Measurements from ENCODE around the gene FES. TPM values are rescaled to one million over a fixed set of nuclear protein-coding genes. Genes with fewer than 3 reads are reported as not detected.

The FES gene
- total and polyA plus RNA-seq, 10 of the 15 experiments (the other 5 are each of a cell fraction or from before 2014, with no cell fraction given), result 0.07 to 23.9 (median 9.9) TPM

DNA sequence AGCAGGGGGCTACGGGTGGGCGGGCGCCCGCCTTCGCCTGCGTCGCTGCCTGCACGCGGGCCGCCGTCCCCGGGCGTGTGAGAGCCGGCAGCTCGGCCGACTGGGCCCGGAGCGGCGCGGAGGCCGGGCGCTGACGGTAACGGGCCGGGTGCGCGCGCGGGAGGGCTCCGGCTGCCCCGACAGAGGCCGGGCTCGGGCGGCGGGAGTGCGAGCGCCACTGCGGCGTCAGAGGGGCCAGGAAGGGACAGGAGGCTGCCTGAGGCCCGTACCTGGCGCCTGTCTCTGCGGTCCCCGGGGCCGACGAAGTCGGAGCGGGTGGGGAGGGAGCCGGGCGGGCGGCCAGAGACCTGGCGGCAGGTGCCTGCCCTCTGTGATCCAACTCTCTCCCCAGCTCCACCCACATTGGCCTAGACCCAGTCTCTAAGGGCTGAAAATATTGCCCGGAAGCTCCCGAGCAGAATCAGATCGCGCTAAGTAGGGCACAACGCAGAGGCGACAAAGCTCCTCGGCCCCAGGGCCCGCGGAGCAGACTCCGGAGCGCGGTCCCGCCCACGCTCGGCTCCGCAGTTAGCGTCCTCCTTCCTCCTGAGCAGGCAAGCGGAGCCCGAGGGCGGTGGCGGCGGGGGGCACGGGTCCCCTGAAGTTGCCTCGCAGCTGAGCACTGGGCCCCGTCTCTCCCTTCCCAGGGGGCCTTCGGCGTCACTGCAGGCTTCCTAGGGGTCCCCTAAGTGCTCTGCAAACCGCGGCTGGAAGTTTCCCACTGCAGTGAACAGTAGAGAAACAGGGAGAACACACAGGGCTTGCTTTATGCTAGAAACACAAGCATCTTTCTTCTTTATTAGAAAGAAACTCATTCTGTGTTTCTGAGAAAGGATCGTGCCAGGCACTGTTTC is 18.8 kb downstream of the FES start, which contains the start of gene MAN2A2 (continued):
- peak; percentile 7 for TF ChIP-seq MYC (IDR thresholded peaks at IDR 0.05; ENCODE audit: insufficient read depth, insufficient read length, insufficient replicate concordance, low read length, severe bottlenecking)
- no peak; the same call in 1 of the 2 replicates for TF ChIP-seq LARP7 (IDR thresholded peaks at IDR 0.05)
- no peak for TF ChIP-seq TCF7 (IDR thresholded peaks at IDR 0.05; ENCODE audit: borderline replicate concordance)
- no peak for TF ChIP-seq TARDBP (IDR thresholded peaks at IDR 0.05; ENCODE audit: borderline replicate concordance)
- no peak for TF ChIP-seq ZNF24 (IDR thresholded peaks at IDR 0.05)
- TF ChIP-seq SUPT20H (IDR thresholded peaks at IDR 0.05; ENCODE audit: borderline replicate concordance, control insufficient read depth, low read depth, low read length), result no peak
- TF ChIP-seq IKZF1 (conservative IDR thresholded peaks at IDR 0.05), result 0 out of 2 replicates have a peak, but pooled peaks have one; percentile 53
- no peak for TF ChIP-seq ETV6 (conservative IDR thresholded peaks at IDR 0.05 in 1 of 2, IDR thresholded peaks at IDR 0.05 in 1 of 2; ENCODE audit: borderline replicate concordance in 1 of 2, low read depth in 1 of 2)
- no peak for TF ChIP-seq SREBF2 (IDR thresholded peaks at IDR 0.05; ENCODE audit: low read length)
- no peak for TF ChIP-seq RBBP5 (conservative IDR thresholded peaks at IDR 0.05)
- no peak for TF ChIP-seq TCF12 (IDR thresholded peaks at IDR 0.05; ENCODE audit: low read depth, low read length)
- TF ChIP-seq, protein P1, sequence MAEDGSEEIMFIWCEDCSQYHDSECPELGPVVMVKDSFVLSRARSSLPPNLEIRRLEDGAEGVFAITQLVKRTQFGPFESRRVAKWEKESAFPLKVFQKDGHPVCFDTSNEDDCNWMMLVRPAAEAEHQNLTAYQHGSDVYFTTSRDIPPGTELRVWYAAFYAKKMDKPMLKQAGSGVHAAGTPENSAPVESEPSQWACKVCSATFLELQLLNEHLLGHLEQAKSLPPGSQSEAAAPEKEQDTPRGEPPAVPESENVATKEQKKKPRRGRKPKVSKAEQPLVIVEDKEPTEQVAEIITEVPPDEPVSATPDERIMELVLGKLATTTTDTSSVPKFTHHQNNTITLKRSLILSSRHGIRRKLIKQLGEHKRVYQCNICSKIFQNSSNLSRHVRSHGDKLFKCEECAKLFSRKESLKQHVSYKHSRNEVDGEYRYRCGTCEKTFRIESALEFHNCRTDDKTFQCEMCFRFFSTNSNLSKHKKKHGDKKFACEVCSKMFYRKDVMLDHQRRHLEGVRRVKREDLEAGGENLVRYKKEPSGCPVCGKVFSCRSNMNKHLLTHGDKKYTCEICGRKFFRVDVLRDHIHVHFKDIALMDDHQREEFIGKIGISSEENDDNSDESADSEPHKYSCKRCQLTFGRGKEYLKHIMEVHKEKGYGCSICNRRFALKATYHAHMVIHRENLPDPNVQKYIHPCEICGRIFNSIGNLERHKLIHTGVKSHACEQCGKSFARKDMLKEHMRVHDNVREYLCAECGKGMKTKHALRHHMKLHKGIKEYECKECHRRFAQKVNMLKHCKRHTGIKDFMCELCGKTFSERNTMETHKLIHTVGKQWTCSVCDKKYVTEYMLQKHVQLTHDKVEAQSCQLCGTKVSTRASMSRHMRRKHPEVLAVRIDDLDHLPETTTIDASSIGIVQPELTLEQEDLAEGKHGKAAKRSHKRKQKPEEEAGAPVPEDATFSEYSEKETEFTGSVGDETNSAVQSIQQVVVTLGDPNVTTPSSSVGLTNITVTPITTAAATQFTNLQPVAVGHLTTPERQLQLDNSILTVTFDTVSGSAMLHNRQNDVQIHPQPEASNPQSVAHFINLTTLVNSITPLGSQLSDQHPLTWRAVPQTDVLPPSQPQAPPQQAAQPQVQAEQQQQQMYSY (CRISPR knock-in tag; IDR thresholded peaks at IDR 0.05), result no peak
- 0 out of 3 replicates have a peak, but pooled peaks have one; percentile 12 for TF ChIP-seq POU2F2 (IDR thresholded peaks at IDR 0.05; ENCODE audit: borderline replicate concordance, low read depth, low read length)
- no peak for TF ChIP-seq ATF3 (IDR thresholded peaks at IDR 0.05; ENCODE audit: borderline replicate concordance, extremely low read depth, low read depth, low read length)
- TF ChIP-seq CREM (IDR thresholded peaks at IDR 0.05; ENCODE audit: low read depth), result no peak
- no peak for TF ChIP-seq MEF2A (IDR thresholded peaks at IDR 0.05; ENCODE audit: insufficient read depth, low read depth, low read length)
- peak; percentile 50; the same call in 1 of the 2 replicates for TF ChIP-seq NBN (IDR thresholded peaks at IDR 0.05)
- TF ChIP-seq CBX5 (IDR thresholded peaks at IDR 0.05; ENCODE audit: low read depth), result no peak
- TF ChIP-seq IKZF2 (IDR thresholded peaks at IDR 0.05), result no peak; a peak in 1 of 4 replicates
- no peak for TF ChIP-seq CREB1 (IDR thresholded peaks at IDR 0.05; ENCODE audit: low read depth)
- no peak for TF ChIP-seq JUND (IDR thresholded peaks at IDR 0.05; ENCODE audit: low read depth, low read length)
- TF ChIP-seq MYB (IDR thresholded peaks at IDR 0.05; ENCODE audit: borderline replicate concordance, low read depth, low read length), result no peak
- TF ChIP-seq RUNX3 (IDR thresholded peaks at IDR 0.05; ENCODE audit: low read length), result no peak
- no peak for TF ChIP-seq HDAC6 (IDR thresholded peaks at IDR 0.05; ENCODE audit: unreplicated experiment)
- TF ChIP-seq POLR2AphosphoS5 (IDR thresholded peaks at IDR 0.05; ENCODE audit: low read length), result peak; percentile 78
- no peak for TF ChIP-seq CHD2 (IDR thresholded peaks at IDR 0.05; ENCODE audit: borderline replicate concordance, low read depth, low read length)
- peak; percentile 77; the same call in 1 of the 2 replicates for TF ChIP-seq PAX5 (IDR thresholded peaks at IDR 0.05; ENCODE audit: borderline replicate concordance, low read depth, low read length)
- TF ChIP-seq CBFB (IDR thresholded peaks at IDR 0.05; ENCODE audit: low read depth), result no peak
- no peak for TF ChIP-seq SMC3 (IDR thresholded peaks at IDR 0.05; ENCODE audit: borderline replicate concordance, low read length)
- no peak for TF ChIP-seq STAT1 (conservative IDR thresholded peaks at IDR 0.05)

All from GM12878 (cell line).